Thyroid gland (tissue), 4 donors: ENCODE results near the gene WDR54.

Source experiments
- CTCF ChIP-seq, 6 experiments: fragments of 200-600 bp in 3 of 6; fragments of 450-650 bp in 3 of 6; sonication (generic) in 3 of 6; IDR thresholded peaks; one replicate each; pipeline ENCODE4 v1.5.1; 2016 to 2019; ENCODE audit warnings: antibody characterized with exemption in 6 of 6, mild to moderate bottlenecking in 2 of 6, inconsistent platforms in 1 of 6, moderate library complexity in 1 of 6
- POLR2A ChIP-seq, 2 donors: fragments of 450-650 bp; IDR thresholded peaks; one replicate each; pipeline ENCODE4 v1.6.1; 2017; ENCODE audit warnings: antibody characterized with exemption in 2 of 2, mild to moderate bottlenecking in 2 of 2, moderate library complexity in 1 of 2

GRCh38 chr2:74417763-74418162, 3.8 kb upstream of the WDR54 start:
- TF ChIP-seq CTCF (IDR thresholded peaks at IDR 0.05) (no peak), POLR2A (IDR thresholded peaks at IDR 0.05) (no peak)
